Measurements from ENCODE around the gene NCKIPSD.

DNA sequence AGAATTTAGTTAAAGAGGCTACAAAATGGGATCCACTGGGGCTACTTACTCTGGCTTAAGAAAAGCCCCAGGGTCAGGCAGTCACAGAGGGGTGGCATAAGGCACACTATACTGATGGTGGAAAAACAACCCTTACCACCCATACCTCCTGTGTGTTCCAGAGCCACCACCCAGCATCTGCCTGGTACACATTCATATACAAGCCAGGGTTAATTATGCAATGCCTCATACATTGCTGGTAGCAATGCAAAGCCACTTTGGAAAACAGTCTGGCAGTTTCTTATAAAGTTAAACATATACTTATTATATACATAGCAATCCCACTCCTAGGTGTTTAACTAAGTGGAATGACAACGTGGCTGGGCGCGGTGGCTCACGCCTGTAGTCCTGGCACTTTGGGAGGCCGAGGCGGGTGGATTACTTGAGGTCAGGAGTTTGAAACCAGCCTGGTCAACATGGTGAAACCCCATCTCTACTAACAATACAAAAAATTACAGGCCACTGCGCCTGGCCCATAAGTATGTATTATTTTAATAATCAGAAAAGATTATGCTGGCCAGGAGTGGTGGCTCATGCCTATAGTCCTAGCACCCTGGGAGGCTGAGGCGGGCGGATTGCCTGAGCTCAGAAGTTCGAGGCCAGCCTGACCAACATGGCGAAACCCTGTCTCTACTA, 15.2 kb upstream of the NCKIPSD start:
- TF ChIP-seq, protein P1, sequence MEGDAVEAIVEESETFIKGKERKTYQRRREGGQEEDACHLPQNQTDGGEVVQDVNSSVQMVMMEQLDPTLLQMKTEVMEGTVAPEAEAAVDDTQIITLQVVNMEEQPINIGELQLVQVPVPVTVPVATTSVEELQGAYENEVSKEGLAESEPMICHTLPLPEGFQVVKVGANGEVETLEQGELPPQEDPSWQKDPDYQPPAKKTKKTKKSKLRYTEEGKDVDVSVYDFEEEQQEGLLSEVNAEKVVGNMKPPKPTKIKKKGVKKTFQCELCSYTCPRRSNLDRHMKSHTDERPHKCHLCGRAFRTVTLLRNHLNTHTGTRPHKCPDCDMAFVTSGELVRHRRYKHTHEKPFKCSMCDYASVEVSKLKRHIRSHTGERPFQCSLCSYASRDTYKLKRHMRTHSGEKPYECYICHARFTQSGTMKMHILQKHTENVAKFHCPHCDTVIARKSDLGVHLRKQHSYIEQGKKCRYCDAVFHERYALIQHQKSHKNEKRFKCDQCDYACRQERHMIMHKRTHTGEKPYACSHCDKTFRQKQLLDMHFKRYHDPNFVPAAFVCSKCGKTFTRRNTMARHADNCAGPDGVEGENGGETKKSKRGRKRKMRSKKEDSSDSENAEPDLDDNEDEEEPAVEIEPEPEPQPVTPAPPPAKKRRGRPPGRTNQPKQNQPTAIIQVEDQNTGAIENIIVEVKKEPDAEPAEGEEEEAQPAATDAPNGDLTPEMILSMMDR (IDR thresholded peaks at IDR 0.05) = no peak
- no peak for TF ChIP-seq POLR2A (IDR thresholded peaks at IDR 0.05)

Measured in testis (tissue), 2 donors.